EL (cell line): ENCODE measurements around the gene SPIRE1.
"Not testable (repeated sequence)": the region's sequence is repeated elsewhere in the genome, so short reads cannot be mapped to it uniquely, and the experiment has no call there.

Experiments
- DNase-seq: peaks from one replicate; pipeline ENCODE4 v3.0.0-alpha.2; 2016

Gene SPIRE1

DNA sequence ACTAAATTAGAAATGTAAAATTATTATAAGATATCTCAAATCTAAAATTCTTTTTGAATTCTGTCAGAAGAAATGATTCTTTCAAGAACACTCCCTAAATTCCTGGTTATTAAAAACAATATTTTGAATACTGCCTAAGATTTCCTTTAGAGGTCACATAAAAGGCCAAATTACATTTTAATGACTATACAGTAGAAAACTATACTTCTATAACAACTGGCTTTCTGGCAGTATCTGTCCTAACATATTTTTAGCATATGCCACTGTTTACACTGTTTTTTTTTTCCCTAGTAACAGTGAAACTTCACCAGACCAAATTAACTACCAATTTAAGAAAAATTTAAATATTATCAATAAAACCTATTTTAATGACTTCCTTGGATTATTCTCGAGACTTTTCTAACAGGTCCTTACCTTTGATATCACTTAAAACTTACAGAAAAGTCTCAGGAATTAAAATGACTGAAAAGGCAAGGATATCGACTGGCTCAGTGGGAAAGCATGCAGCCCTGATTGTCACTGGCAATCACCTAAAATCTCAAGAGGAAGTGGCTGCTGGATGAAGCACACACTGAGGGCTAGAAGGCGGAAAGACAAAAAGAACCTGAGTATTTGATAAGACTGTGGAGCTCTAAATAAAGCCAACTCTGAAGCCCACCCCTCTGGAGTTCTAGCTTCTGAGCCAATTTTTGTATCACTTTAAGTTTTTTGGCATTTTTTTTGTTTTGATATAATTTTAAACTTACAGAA is 59.6 kb downstream of the SPIRE1 start:
- peak; percentile 74 for DNase-seq

DNA sequence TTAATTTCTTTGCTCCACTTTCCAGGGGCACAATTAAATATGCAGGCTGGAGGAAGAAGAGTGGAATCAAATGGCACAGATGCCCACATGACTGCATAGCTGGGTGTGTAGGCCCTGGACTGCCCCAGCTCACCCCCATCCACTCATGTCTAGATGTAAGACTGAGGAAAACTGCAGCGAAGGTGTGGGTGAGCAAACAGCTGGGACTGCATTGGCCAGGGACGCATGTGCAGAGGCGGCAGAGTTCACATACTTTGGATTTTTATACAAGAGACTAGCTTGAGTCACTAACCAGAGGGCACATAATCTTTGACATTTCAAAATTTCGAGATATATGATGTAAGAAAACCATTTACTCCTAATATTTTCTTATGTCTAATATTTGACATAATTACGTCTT is 60.1 kb downstream of the SPIRE1 start:
- DNase-seq, result peak; percentile 97

DNA sequence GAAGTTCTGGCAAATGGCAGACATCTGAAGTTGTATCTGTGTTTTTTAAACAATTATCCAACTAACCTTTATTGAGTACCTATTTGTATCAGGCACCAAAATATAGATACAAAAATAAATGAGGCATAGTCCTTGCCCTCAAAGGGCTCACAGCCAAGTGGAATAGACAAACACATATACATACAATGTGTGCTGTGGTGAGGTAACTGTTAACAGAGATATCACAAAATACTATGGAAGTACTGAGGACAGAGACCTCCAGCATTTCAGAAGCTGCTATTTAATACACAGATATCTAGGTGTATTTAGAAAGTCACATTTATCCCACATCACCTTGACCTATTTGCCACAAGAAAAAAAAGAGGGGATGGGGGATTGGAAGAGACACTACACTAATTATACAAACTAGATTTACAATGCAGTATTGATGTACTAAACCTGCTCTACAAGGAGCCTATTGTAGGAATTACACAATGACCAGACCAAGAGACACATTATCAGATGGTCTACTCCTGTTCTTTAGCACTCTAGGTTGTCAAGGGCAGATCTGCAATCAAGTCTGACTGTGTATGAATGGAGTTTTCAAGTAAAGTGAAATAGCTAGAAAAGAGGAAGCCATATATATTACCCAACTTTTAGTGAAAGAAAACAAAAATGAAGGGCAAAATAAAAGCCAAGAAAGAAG is 62.2 kb downstream of the SPIRE1 start:
- no peak for DNase-seq

DNA sequence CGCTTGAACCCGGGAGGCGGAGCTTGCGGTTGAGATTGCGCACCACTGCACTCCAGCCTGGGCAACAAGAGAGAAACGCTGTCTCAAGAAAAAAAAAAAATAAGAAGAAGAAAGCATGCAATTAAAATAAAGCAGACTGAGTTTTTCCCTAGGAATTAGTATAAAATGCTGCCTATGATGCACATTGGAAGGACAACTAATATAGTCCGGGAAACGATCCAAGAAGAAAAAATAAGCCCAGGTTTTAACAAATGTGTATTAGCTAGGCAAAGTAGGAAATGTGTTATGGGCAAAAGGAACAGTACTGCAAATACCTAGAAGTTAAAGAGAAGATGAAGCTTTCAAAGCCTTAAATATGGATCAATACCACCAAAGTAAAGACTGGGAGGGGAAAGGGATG is 64.0 kb downstream of the SPIRE1 start:
- DNase-seq, result no peak

DNA sequence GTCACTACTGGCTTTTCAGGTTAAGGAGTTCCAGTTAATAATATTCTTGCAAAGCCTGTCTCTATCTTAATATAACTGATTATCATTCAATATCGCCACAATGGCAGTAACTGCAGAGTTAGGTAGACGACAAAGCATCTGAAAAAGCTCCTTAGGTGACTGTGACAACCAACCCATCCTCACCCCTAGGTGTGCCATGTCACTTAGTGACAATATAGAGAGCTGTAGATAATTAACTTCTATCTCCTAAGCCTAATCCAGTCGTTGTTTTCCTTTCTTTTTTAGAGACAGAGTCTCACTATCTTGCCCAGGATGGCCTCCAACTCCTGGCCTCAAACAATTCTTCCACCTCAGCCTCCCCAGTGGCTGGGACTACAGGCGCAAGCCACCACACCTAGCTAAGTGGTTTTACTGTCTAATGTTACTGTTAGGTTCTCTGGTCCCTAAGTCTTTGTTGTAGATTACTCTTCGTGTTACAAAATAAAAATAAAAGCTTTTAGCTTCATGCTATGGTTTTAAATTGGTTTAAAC is 65.2 kb downstream of the SPIRE1 start:
- no peak for DNase-seq

DNA sequence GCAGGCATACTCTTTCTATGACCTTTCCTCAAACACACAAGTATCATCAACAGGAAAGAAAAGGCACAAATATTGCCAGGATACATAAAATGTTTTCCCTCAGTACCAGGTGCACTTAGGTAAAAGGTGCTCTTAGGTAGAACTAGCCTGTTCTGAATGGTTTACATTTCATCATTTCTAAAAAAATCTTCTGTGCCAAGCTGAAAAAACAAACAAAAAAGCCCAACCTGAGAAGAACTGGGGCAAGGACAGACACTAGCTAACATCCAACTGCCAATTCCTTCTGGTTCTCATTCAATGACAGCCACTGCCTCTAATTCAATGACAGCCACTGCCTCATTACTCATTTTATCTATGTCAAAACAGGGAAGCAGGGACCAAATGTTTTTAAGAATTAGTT is 68.5 kb downstream of the SPIRE1 start:
- no peak for DNase-seq

DNA sequence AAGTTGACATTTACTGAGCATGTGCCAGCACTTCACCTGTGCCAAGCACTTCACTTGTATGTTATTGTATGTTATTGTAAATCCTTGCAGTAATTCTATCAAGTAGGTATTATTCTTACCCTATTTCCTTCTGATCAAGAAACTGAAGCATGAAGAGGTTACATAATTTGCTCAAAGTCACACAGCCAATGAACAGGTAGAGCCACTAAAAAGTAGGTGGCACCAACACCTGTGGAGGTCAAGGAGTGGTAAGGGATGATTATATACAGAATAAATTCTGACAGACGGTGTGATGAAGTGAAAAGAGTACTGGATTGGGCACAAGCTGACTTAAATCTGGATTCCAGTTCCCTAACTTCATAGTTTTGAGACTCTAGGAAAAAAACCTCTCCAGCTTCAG is 71.0 kb downstream of the SPIRE1 start:
- DNase-seq, result no peak

DNA sequence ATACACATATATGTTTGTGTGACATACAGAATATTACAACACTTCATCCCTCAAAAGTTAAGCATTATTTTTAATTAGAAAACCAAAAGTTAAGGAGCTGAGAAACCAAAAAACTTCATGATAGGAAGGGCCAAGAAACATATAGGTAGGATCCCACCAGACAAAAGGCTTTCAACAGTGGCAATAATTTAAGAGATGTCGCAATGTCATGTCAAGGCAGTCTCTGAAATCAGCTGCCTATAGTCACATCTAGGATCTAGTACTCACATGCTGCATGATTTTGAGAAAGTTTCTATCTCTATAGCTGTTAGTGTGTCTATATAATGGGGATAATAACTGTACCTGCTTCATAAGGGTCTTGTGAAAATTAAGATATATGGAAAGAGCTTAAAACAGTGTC is 72.7 kb downstream of the SPIRE1 start:
- DNase-seq, result no peak

DNA sequence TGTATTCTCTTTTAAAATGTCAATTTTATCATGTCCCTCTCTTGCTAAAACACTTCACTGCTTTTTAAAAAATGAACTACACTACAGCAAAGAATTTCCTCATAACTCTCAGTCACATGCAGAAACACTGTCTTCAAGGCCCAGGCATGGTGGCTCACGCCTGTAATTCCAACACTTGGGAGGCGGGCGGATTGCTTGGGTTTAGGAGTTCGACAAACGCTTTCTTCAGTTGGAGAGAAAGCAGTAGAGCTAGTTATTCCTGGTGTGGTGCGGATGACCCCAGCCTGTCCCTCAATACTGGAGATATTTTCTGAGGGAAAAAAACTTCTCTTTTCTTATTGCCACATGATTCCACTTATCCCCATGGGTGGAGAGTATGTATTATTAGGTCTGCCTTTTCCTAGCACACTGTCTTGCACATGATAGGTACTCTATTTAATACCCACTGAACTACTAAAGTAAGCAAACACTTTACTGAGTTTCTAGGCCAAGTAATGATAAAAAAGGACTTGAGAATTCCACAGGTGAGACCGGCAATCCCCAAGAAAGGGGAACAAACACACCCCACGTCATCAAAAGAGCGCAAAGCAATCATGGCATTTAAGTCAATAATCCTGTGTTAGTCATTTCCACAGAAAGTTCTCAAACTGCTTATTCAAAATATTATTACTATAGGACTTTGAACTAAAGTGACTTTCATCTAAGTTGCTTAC is 77.1 kb downstream of the SPIRE1 start:
- no peak for DNase-seq

DNA sequence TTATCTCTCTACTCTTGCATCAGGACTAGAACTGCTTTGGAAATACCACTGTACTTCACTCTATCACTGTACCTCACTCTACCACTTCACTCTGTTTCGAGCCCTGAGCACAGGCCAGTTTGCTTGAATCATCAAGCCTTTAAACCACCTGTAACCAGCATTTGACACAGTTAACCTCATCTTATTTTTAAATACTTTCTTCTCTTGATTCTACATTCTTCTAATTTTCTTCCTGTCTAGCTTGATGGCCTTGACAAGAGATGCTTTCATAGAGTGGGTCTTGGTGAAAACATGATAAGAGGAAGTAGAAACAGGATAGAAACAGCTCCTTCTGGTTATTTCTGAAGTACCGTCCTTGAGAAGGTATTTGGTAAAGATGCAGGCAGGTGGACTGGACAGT is 78.1 kb downstream of the SPIRE1 start:
- DNase-seq, result no peak

DNA sequence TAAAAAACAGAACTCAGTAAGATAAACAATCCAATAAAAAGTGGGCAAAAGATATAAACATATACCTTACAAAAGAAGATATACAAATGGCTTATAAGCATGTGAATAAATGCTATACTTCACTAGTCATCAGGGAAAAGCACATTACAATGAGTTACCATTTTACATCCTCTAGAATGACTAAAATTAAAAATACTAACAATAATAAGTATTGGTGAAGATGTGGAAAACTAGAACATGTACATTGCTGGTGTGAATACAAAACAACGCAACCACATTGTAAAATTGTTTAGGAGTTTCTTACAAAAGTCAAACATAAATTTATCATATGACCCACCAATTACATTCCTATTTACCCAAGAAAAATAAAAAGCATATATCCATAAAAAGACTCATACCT is 80.1 kb downstream of the SPIRE1 start:
- DNase-seq, result no peak

DNA sequence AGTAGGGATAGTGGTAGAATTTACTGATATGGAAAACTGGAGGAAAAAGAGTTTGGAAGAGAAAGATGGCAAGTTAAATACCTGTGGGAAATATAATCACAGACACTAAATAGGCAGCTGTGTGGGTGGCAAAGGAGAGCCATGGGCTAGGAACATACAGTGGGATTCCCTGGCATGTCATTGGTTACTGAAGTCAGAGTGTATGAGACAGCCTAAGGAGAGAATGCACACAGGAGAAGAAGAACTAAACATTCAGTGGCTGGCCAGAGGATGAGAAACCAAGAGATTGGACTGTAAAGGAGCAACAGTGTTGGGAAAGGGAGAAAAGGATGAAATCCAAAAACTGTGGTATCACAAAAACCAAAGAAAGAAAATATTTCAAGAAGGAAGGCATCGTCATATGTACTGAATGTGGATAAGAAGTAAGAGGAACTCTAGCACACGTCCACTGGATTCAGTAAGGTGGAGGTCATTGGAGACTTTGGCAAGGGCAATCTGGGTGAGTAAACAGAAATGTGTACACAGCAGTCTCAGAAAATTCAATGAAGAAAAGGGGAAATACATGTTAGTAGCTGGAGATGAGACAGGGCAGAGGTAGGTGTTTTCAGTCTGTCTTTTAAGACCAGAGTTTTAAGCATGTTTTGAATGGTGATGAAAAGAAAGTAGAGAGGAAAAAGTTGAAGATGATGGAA is 83.3 kb downstream of the SPIRE1 start:
- no peak for DNase-seq

DNA sequence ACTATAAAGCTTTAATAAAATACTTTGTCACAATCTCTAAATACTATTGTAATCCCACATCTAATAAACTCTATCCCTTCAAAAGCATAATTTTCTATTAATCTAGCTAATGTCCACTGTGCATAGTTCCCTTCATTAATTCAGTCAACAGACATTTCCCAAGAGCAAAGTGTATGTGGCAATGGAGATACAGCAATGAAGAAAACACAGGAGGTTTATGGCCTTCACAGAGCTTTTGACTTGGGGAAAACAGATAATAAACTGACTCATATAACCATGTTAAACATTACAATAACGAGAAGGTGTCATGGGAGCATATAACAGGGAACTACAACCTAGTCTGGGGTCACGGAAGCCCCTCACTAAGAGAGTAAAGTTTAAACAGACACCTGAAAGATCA is 86.3 kb downstream of the SPIRE1 start:
- no peak for DNase-seq

DNA sequence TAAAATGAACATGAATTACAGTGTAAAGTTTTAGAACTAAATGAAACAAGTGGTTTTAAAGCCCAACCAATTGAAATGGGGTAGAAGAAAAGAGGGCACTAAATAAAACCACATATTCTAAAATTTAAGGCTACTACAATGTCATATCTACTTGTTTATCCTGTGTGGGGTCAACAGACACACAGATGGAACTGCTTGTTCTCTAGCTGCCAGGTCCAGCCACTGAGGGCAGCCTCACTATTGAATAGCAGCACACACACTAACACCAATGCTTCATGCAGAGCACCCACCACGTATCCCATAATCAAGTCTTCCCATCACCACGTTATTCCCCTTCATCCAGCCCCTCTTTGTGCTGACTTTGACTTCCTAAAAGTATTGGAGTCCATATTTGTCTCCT is 88.1 kb downstream of the SPIRE1 start:
- no peak for DNase-seq

DNA sequence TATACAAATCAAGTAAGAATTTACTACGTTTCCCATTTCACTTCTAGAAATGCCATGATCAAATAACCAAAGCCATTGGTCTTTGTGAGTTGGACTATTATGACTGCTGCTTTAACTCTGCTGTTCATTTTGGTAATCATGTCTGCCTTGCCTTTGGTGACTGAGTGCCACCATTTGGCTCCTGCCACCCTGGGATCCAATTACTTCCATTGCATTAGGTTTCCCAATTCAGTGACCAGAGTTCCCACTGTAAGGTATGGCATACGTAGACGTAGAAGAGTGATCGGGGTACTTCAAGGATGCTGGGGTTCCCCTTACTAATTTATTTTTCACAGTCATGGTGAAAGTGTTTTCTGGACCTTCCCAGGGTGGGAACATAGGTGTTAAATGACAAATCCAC is 90.1 kb downstream of the SPIRE1 start:
- no peak for DNase-seq

DNA sequence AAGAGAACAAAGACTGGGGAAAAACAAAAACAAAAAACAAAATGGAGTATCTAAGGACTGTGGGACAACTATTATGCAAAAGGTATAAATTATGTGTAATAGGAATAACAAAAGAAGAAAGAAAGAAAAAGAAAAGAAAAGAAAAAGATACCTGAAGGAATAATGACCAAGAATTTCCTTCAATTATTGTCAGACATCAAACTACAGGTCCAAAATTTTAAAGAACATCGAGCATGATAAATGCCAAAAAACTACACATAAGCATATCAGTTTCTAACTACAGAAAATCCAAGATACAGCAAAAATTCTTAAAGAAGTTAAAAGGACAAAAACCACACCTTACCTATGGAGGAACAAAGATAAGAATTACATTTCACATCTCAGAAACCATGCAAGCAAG is 93.0 kb downstream of the SPIRE1 start:
- DNase-seq, result no peak

DNA sequence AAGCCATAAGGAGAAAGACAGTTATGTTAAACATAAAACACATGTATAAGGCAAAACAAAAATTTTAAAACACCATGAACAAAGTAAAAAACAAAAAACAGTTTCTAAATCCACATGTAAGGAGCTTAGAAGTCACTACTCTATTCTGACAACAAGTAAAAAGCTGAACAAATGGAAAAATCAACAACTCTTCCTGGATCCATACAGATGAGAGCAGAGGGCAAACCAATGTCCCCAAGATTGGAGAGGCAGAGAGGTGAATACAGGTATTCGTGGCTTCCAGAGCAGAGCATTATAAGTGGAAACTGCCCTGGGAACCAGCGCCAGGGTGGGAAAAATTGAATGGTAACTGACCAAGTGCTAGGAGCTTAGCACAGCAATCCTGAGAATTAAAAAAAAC is 93.5 kb downstream of the SPIRE1 start:
- no peak for DNase-seq

DNA sequence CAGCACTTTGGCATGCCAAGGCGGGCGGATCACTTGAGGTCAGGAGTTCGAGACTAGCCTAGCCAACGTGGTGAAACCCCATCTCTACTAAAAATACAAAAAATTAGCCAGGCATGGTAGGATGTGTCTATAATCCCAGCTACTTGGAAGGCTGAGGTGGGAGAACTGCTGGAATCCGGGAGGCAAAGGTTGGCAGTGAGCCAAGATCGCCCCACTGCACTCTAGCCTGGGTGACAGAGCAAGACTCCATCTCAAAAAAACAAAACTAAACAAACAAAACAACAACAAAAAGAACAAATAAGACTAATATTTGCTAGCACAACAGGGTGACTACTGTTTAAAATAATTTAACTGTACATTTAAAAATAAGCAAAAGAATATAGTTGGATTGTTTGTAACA is 97.3 kb downstream of the SPIRE1 start:
- not testable (repeated sequence) for DNase-seq

DNA sequence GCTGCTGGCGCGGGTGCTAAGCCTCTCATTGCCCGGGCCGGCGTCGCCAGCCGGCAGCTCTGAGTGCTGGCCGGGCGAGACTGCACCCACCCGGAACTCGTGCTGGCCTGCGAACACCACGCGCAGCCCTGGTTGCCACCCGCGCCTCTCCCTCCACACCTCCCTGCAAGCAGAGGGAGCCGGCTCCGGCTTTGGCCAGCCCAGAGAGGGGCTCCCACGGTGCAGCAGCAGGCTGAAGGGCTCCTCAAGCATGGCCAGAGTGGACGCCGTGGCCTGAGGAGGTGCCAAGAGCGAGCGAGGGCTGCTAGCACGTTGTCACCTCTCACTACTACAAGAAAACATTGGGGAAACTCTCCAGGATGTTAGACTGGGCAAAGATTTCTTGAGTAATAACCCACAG is 98.6 kb downstream of the SPIRE1 start:
- no peak for DNase-seq

DNA sequence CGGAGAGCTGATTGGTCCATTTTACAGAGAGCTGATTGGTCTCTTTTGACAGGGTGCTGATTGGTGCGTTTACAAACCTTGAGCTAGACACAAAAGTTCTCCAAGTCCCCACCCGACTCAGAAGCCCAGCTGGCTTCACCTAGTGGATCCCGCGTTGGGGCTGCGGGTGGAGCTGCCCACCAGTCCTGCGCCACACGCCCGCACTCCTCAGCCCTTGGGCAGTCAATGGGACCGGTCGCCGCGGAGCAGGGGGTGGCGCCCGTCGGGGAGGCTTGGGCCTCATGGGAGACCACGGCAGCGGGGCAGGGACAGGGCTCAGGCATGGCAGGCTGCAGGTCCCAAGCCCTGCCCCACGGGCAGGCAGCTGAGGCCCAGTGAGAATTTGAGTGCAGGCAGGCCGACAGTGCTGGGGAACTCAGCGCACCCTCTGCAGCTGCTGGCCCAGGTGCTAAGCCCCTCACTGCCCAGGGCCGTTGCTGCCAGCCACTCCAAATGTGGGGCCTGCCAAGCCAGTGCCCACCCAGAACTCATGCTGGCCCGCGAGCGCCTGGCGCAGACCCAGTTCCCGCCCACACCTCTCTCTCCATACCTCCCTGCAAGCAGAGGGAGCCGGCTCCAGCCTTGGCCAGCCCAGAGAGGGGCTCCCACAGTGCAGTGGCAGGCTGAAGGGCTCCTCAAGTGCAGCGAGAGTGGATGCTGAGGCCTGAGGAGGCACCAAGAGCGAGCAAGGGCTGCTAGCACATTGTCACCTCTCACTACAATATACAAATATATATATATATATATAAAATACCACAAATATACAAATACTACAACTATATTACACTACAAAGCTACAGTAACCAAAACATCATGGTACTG is 100.7 kb downstream of the SPIRE1 start:
- DNase-seq, result no peak

DNA sequence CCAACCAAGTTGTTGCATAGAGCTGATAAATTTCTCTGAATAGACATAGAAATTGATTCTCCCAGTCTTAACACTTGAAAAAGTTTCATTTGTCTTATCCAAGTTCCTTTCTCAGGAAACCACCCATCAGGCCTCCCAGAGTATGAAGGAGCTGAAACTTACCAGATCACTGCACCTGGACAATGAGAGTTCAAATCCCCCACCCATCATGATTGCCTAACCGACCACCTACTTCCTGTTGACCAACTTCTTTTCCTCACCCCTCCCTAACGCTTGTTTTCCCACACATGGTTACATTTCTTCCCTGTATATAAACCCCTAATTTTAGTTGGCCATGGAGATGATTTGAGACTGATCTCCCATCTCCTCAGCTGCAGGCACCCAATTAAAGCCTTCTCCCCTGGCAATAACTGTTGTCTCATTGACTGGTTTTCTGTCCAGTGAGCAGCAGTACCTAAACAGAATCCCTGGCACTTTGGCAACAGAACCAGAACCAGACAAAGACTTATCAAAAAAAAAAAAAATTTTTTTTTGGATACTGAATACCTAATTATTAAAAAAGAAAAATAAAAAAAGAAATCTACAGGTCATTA is 103.0 kb downstream of the SPIRE1 start:
- DNase-seq, result no peak

DNA sequence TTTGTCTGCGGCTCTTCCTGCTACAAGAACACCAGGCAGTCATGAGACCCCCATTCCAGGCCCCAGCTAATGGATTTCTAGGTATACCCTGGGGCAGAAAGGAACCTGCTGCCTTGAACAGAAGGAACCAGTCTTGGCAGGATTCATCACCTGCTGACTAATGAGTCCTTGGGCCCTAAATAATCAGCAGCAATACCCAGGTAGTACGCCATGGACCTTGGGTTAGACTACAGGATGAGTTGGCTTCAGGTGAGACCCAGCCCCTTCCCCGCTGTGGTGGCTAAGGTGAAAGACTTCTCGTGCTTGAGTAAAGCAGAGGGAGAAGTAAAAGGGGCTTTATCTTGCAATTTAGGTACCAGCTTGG is 105.0 kb downstream of the SPIRE1 start:
- no peak for DNase-seq
